Activated naive CD4-positive, alpha-beta T cell treated with anti-CD3 and anti-CD28 coated beads for 36 hours (primary cell): ENCODE results near the gene ADAMTS14. TPM values are rescaled to one million over a fixed set of nuclear protein-coding genes. Genes with fewer than 3 reads are reported as not detected.

Experiments
- CTCF ChIA-PET: fragments of 350-600 bp; sonication (Branson Sonifier 250); formaldehyde crosslinking; loops from one replicate; lab custom pipeline; 2021; ENCODE audit warnings: antibody characterized with exemption; lab: Charles Lee
- DNase-seq: peaks from one replicate; pipeline ENCODE4 v3.0.0-alpha.2; 2020
- H3K27ac Mint-ChIP-seq: one replicate; pipeline ENCODE4 v1.8.0; 2021; ENCODE audit warnings: mild to moderate bottlenecking, mixed read lengths
- H3K27me3 Mint-ChIP-seq: one replicate; pipeline ENCODE4 v1.8.0; 2021; ENCODE audit warnings: low read depth, mixed read lengths
- H3K36me3 Mint-ChIP-seq: one replicate; pipeline ENCODE4 v1.8.0; 2021; ENCODE audit warnings: low read depth, mixed read lengths
- H3K4me1 Mint-ChIP-seq: one replicate; pipeline ENCODE4 v1.8.0; 2021; ENCODE audit warnings: low read depth, mixed read lengths
- H3K4me3 Mint-ChIP-seq: one replicate; pipeline ENCODE4 v1.8.0; 2021; ENCODE audit warnings: mild to moderate bottlenecking, moderate library complexity, mixed read lengths
- H3K9me3 Mint-ChIP-seq: one replicate; pipeline ENCODE4 v1.8.0; 2021; ENCODE audit warnings: mixed read lengths
- intact Hi-C: fragments of 100-400 bp; cut with micrococcal nuclease; formaldehyde crosslinking; loops from one replicate; pipeline ENCODE4 v1.15.1; 2023
- total RNA-seq, 2 experiments: library from RNA; stranded (reverse); gene quantifications; one replicate each; pipeline ENCODE4 v1.2.3, GENCODE V29; 2021

Gene ADAMTS14
- total RNA-seq, 2 experiments from 2014 or later = not detected

- DNase-seq = no peak
- no peaks in the 10 kb centered on the region for H3K4me1 Mint-ChIP-seq
- CTCF ChIA-PET = interaction anchor here (0.7 kb wide), 1 partner anchor 15 kb away, joined by 3 read pairs; no protein-coding TSS in a partner anchor
- no peak overlapping the region for H3K27ac Mint-ChIP-seq
- no peaks in the 10 kb centered on the region for H3K36me3 Mint-ChIP-seq
- H3K9me3 Mint-ChIP-seq = no peaks in the 10 kb centered on the region
- intact Hi-C loops = no loop called here
- no peak overlapping the region for H3K4me3 Mint-ChIP-seq
- no peaks in the 10 kb centered on the region for H3K27me3 Mint-ChIP-seq
Measured at GRCh38 chr10:70692043-70692603, 19.8 kb downstream of the ADAMTS14 start.

DNA sequence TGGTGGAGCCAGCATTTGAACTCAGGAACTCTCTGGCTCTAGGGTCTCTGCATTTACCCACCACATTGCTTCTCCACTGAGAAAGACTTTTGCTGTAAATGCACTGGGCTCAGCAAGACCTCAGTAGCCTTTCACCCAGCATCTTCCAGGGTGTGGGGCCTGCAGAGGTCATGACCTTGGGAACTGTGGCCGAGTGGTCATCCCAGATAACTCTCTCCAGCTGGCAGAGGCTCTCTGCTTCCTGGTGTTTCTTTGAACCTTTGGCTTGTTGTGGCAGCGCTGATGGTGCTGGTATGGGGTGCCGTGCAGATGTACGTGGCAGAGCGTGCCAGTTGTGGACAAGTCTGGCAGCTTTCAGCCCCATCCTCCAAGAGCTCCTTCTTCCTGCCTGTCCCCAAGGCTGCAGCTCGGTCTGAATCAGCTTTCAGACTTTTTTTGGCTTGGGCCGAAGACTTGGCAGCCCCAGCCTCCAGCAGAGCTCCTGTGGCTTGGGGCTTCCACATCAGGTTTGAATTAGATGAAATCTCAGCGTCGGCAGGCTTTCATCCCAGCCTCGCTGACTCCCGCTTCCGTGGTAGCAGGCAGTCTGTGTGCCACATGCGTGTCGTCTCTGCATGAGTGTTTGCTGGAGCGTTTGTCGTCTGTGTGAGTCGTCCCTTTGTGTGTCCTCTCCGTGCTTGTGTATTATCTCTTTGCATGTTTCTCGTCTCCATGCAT lies 21.5 kb downstream of the ADAMTS14 start:
- no peaks in the 10 kb centered on the region for H3K36me3 Mint-ChIP-seq
- intact Hi-C loops = no loop called here
- H3K9me3 Mint-ChIP-seq = no peaks in the 10 kb centered on the region
- no peak for DNase-seq
- no peak overlapping the region for H3K27ac Mint-ChIP-seq
- no peaks in the 10 kb centered on the region for H3K4me1 Mint-ChIP-seq
- no peaks in the 10 kb centered on the region for H3K27me3 Mint-ChIP-seq
- CTCF ChIA-PET = no interaction called here
- no peak overlapping the region for H3K4me3 Mint-ChIP-seq

DNA sequence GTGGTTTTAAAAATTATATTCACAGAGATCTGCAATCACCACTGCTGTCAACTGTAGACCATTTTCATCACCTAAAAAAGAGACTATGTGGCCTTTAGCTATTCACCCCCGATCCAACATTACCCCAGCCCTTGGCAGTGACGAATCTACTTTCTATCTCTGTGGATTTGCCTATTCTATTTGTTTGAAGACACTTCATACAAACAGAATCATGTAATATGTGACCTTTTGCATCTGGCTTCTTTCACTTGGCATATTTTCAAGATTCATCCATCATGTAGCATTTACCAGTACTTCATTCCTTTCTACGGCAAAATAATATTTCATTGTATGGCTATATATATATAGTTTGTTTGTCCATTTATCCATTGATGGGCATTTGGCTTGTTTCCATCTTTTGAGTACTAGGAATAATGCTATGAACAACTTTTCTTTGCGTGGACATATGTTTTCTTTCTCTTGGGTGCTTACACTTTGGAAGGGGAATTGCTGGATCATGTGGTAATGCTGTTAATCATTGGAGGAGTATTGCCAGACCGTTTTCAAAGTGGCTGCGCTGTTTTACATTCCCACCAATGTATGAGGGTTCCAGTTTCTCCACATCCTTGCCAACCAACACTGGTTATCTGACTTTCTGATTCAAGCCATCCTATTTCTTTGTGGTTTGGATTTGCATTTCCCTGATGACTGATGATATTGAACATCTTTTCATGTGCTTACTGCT lies 22.3 kb downstream of the ADAMTS14 start:
- intact Hi-C loops = no loop called here
- H3K27me3 Mint-ChIP-seq = no peaks in the 10 kb centered on the region
- CTCF ChIA-PET = no interaction called here
- no peak for DNase-seq
- no peaks in the 10 kb centered on the region for H3K36me3 Mint-ChIP-seq
- no peak overlapping the region for H3K4me3 Mint-ChIP-seq
- H3K27ac Mint-ChIP-seq = no peak overlapping the region
- no peaks in the 10 kb centered on the region for H3K9me3 Mint-ChIP-seq
- no peaks in the 10 kb centered on the region for H3K4me1 Mint-ChIP-seq

GRCh38 chr10:70695241-70696030 lies 23.1 kb downstream of the ADAMTS14 start:
- CTCF ChIA-PET = interaction anchor here (0.9 kb wide), 1 partner anchor 233 kb away, joined by 3 read pairs; no protein-coding TSS in a partner anchor
- Mint-ChIP-seq H3K4me3 (no peak overlapping the region), H3K9me3 (no peaks in the 10 kb centered on the region), H3K4me1 (no peaks in the 10 kb centered on the region), H3K27me3 (no peaks in the 10 kb centered on the region), H3K36me3 (no peaks in the 10 kb centered on the region), H3K27ac (no peak overlapping the region)
- DNase-seq = no peak
- intact Hi-C loops = no loop called here

DNA sequence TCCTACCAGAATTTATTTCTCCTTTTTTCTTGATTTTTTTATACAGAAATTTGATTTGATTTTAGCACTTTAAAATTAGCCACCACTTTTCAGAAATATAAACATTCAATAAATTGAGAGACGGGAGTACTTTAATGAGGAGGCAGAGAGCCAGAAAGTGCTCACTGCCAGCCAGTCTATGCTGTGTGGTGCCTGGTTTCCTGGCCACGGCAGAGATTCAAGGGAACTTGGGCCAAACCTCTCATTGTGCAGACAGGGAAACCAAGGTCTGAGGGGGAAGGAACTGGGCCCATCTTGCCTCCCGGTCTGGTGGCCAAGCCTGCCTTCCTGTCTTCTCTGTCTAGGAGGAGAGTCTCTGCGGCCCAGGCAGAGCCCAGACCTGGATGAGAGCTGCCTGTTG lies 25.9 kb downstream of the ADAMTS14 start:
- no peaks in the 10 kb centered on the region for H3K9me3 Mint-ChIP-seq
- CTCF ChIA-PET = no interaction called here
- DNase-seq = no peak

DNA sequence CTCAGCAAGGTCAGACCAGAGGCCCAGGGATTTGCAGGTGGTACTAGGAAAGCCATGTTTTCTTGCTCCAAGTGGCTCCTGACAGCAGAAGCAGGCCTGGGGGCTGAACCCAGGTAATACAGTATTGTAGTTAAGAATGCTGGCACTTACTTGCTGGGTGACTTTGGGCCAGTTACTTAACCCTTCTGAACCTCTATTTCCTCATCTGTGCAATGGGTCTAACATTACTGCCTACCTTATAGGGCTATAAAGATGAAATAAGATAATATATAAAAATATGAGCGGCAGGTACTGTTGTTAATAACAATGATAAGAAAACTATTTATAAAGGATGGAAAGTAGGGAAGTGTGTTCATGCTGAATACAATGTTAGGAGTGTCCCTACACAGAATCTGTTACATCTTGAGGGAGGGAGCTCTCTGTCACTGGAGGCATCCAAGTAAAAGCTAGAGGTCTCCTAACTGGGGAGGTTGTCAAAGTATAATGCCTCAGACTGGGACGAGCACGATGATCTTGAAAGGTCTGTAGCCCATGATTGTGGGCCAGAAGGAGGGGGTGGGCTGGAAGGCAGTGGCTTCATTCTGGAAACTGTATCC lies 26.9 kb downstream of the ADAMTS14 start:
- CTCF ChIA-PET = no interaction called here
- no peak for DNase-seq

More for the DNA sequence above, 25.9 kb downstream of the ADAMTS14 start:
- Mint-ChIP-seq H3K27ac (no peak overlapping the region), H3K4me1 (no peaks in the 10 kb centered on the region), H3K27me3 (no peaks in the 10 kb centered on the region), H3K4me3 (no peak overlapping the region), H3K36me3 (no peaks in the 10 kb centered on the region)
- intact Hi-C loops = no loop called here

DNA sequence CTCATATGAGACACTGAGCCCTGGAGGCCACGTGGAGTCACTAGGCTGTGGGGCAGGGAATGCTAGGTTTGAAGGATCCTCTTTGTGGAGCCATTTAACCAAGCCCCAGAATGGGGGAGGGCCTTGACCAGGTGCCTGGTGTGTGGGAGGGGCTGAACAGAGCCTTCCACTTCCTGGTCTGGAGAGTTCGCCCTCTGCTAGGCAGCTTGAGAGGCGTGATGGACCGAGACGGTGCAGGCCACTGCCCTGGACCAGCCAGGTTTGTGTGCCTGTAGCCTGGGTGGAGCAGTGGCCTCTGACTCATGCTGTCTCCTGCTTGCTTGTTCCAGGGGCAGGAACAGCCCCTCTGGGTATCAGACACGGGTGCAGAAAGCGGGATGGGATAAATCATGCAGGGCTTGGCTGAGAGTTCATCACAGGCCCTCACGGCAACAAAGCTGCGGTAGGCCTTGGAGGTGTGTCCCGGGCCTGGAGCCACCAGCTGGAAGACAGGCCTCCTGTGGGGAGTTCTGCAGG lies 27.4 kb downstream of the ADAMTS14 start:
- Mint-ChIP-seq H3K36me3 (no peaks in the 10 kb centered on the region), H3K27me3 (no peaks in the 10 kb centered on the region), H3K4me1 (no peaks in the 10 kb centered on the region), H3K9me3 (no peaks in the 10 kb centered on the region), H3K27ac (no peak overlapping the region), H3K4me3 (no peak overlapping the region)
- CTCF ChIA-PET = no interaction called here
- intact Hi-C loops = no loop called here
- DNase-seq = no peak

More for the DNA sequence above, 26.9 kb downstream of the ADAMTS14 start:
- intact Hi-C loops = no loop called here
- Mint-ChIP-seq H3K4me1 (no peaks in the 10 kb centered on the region), H3K4me3 (no peak overlapping the region), H3K9me3 (no peaks in the 10 kb centered on the region), H3K27ac (no peak overlapping the region), H3K36me3 (no peaks in the 10 kb centered on the region), H3K27me3 (no peaks in the 10 kb centered on the region)

GRCh38 chr10:70702190-70702763 lies 30.0 kb downstream of the ADAMTS14 start:
- H3K27me3 Mint-ChIP-seq = no peaks in the 10 kb centered on the region
- intact Hi-C loops = no loop called here
- H3K27ac Mint-ChIP-seq = no peak overlapping the region
- H3K4me3 Mint-ChIP-seq = no peak overlapping the region
- DNase-seq = no peak
- no peaks in the 10 kb centered on the region for H3K36me3 Mint-ChIP-seq
- CTCF ChIA-PET = no interaction called here
- H3K9me3 Mint-ChIP-seq = no peaks in the 10 kb centered on the region
- no peaks in the 10 kb centered on the region for H3K4me1 Mint-ChIP-seq

DNA sequence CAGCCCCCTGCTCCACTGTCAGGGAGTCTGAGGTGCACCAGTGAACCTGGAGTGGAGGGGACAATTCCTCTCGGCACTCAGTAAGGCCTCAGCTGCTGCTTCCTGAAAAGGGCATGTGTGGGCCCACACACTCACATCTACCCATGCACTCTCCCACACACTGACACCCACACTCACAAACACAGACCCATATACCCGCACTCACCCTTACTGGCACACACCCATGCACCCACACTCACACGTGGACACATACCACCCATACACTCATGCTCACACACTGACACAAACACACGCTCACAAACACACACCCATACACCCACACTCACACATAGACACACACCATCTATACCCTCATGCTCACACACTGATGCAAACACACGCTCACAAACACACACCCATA lies 31.9 kb downstream of the ADAMTS14 start:
- CTCF ChIA-PET = no interaction called here
- H3K4me3 Mint-ChIP-seq = no peak overlapping the region
- no peaks in the 10 kb centered on the region for H3K36me3 Mint-ChIP-seq
- intact Hi-C loops = no loop called here
- no peaks in the 10 kb centered on the region for H3K4me1 Mint-ChIP-seq
- H3K9me3 Mint-ChIP-seq = no peaks in the 10 kb centered on the region
- DNase-seq = no peak
- no peak overlapping the region for H3K27ac Mint-ChIP-seq
- H3K27me3 Mint-ChIP-seq = no peaks in the 10 kb centered on the region

DNA sequence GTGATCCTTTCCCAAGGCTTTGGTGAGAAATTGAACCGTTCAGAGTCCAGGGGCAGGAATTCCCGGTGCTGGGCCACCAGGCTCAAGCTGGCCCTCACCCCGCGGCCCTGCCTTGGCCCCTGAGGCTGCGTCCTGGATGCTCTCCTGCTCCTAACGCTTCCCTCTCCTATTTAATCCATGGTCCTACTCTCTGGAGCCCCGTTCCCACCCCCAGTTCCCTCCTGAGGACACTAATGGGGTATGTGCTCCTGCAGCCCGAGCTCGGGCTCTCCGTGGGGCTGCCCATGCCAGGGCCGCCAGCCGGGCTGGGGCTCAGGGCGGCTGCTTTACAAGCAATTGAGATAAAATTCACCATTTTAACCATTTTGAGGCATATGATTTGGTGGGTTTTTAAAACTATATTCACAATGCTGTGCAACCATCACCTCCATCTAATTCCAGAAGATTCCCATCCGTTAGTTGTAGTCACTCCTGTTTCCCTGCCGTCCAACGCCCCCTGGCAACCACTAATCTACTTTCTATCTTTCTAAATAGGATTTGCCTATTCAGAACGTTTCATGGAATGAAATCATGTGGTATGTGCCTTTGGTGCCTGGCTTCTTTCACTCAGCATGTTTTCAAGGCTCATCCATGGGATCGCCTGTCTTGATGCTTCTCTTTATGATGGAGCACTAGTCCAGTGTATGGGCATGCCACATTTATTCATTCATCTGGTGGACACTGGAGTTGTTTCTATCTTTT lies 33.0 kb downstream of the ADAMTS14 start:
- no peak overlapping the region for H3K4me3 Mint-ChIP-seq
- no peaks in the 10 kb centered on the region for H3K9me3 Mint-ChIP-seq
- H3K36me3 Mint-ChIP-seq = no peaks in the 10 kb centered on the region
- H3K27ac Mint-ChIP-seq = no peak overlapping the region
- CTCF ChIA-PET = no interaction called here
- no peak for DNase-seq
- no peaks in the 10 kb centered on the region for H3K27me3 Mint-ChIP-seq
- no peaks in the 10 kb centered on the region for H3K4me1 Mint-ChIP-seq
- intact Hi-C loops = no loop called here

DNA sequence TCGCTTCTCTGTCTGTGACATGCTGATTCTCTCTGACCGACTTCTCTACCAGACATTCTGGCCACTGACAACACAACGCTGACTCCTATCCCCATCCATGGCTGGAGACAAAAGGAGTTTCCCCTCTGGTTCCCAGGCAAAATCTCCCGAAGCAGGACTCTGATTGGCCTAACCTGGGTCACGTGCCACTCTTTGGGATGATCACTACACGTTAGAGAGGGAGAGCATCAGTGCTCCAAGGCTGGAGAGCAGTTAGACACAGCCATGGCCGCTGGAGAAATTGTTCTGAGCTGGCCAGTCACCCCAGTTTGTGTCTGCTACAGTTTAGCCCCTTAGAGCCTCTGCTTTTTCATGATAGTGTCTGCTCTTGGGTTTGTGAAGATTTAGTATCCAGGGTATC lies 38.9 kb downstream of the ADAMTS14 start:
- no peaks in the 10 kb centered on the region for H3K9me3 Mint-ChIP-seq
- CTCF ChIA-PET = no interaction called here

More for the DNA sequence above, 38.9 kb downstream of the ADAMTS14 start:
- intact Hi-C loops = no loop called here
- no peaks in the 10 kb centered on the region for H3K27me3 Mint-ChIP-seq
- H3K27ac Mint-ChIP-seq = no peak overlapping the region
- no peaks in the 10 kb centered on the region for H3K4me1 Mint-ChIP-seq
- H3K4me3 Mint-ChIP-seq = no peak overlapping the region
- no peak for DNase-seq
- H3K36me3 Mint-ChIP-seq = no peaks in the 10 kb centered on the region
